Left forelimb (tissue), 1 donor: ENCODE data around the gene ALDH3A1.

Experiments
- DNase-seq: peaks from one replicate; pipeline ENCODE4 v3.0.0-alpha.2; 2018; ENCODE audit warnings: low spot score

Gene ALDH3A1

GRCh38 chr17:19719355-19720209 lies 28.5 kb downstream of the ALDH3A1 start:
- no peak for DNase-seq

GRCh38 chr17:19718613-19719354 lies 29.3 kb downstream of the ALDH3A1 start:
- no peak for DNase-seq

- no peak for DNase-seq
These were observed 30.0 kb downstream of the ALDH3A1 start for GRCh38 chr17:19718041-19718612.

- DNase-seq, result no peak
These were observed 30.6 kb downstream of the ALDH3A1 start for GRCh38 chr17:19717411-19717908.

GRCh38 chr17:19717031-19717360 lies 31.1 kb downstream of the ALDH3A1 start:
- no peak for DNase-seq

GRCh38 chr17:19716108-19717030 lies 31.7 kb downstream of the ALDH3A1 start, which contains the start of gene SLC47A2:
TSS of gene SLC47A2 (minus strand) at chr17:19716584. CDS start at chr17:19716555, 29 bp downstream.
- DNase-seq, result no peak

- no peak for DNase-seq
These were observed 33.3 kb downstream of the ALDH3A1 start for GRCh38 chr17:19714542-19715411.

GRCh38 chr17:19713901-19714361 lies 34.2 kb downstream of the ALDH3A1 start:
- DNase-seq, result no peak

GRCh38 chr17:19713462-19713861 lies 34.6 kb downstream of the ALDH3A1 start:
- DNase-seq, result no peak

GRCh38 chr17:19712436-19713004 lies 35.6 kb downstream of the ALDH3A1 start:
- no peak for DNase-seq

GRCh38 chr17:19709841-19710240 lies 38.3 kb downstream of the ALDH3A1 start:
- DNase-seq, result no peak

- no peak for DNase-seq
These were observed 39.5 kb downstream of the ALDH3A1 start for GRCh38 chr17:19708431-19709175.

GRCh38 chr17:19707728-19708221 lies 40.3 kb downstream of the ALDH3A1 start:
- DNase-seq, result no peak

- no peak for DNase-seq
These were observed 41.0 kb downstream of the ALDH3A1 start for GRCh38 chr17:19706791-19707727.

GRCh38 chr17:19705771-19706770 lies 42.0 kb downstream of the ALDH3A1 start:
- no peak for DNase-seq

GRCh38 chr17:19705201-19705600 lies 42.9 kb downstream of the ALDH3A1 start:
- DNase-seq, result no peak
